Esophagus squamous epithelium (tissue), 5 donors: ENCODE measurements around the gene ZDHHC20. TPM values are rescaled to one million over a fixed set of nuclear protein-coding genes. Genes with fewer than 3 reads are reported as not detected.

ENCODE experiments used
- DNase-seq: peaks from one replicate; lab custom pipeline; 2025; lab: John Stamatoyannopoulos, UW
- H3K27ac ChIP-seq, 4 donors: fragments of 200-600 bp; sonication (generic); one replicate each; pipeline ENCODE4 v1.5.1; 2016 to 2019; ENCODE audit warnings: mild to moderate bottlenecking in 1 of 4
- H3K27me3 ChIP-seq, 4 donors: fragments of 200-600 bp; sonication (generic); 1 replicate in 3 of 4; 2 replicates in 1 of 4; pipeline versions ENCODE4 v1.5.1 to v1.6.0; 2017 to 2021; ENCODE audit warnings: antibody characterized with exemption in 1 of 4
- H3K36me3 ChIP-seq, 3 donors: fragments of 200-600 bp; sonication (generic); one replicate each; pipeline ENCODE4 v1.5.1; 2016 to 2019
- H3K4me1 ChIP-seq, 3 donors: fragments of 200-600 bp; sonication (generic); one replicate each; pipeline ENCODE4 v1.5.1; 2017 to 2019
- H3K4me3 ChIP-seq, 4 donors: fragments of 200-600 bp; sonication (generic); 1 replicate in 3 of 4; 2 replicates in 1 of 4; pipeline ENCODE4 v1.5.1; 2016 to 2019; ENCODE audit warnings: mild to moderate bottlenecking in 2 of 4, moderate library complexity in 1 of 4
- H3K9me3 ChIP-seq, 3 donors: fragments of 200-600 bp; sonication (generic); one replicate each; pipeline ENCODE4 v1.5.1; 2016 to 2019
- POLR2A ChIP-seq, 4 donors: fragments of 450-650 bp; IDR thresholded peaks; one replicate each; pipeline ENCODE4 v1.6.1; 2017; ENCODE audit warnings: antibody characterized with exemption in 4 of 4, mild to moderate bottlenecking in 4 of 4, moderate library complexity in 3 of 4
- WGBS, 2 donors: methylation state at CpG; one replicate each; pipeline ENCODE4 v1.1.5; 2018; 5-methylcytosine and 5-hydroxymethylcytosine counted together
- intact Hi-C: fragments of 100-400 bp; cut with DNase I; formaldehyde crosslinking; loops from one replicate; pipeline ENCODE4 v1.15.0; 2022
- total RNA-seq, 4 donors: library from RNA; depleted of rRNA; stranded (reverse); fragments of >200 nt; gene quantifications; one replicate each; pipeline ENCODE4 v1.1.0, GENCODE V29; 2016
- TF ChIP-seq, protein P1 (sequence below), 6 experiments: fragments of 450-650 bp in 4 of 6; fragments of 200-600 bp in 2 of 6; sonication (generic) in 2 of 6; IDR thresholded peaks; one replicate each; pipeline ENCODE4 v1.5.1; 2016 to 2019; ENCODE audit warnings: antibody characterized with exemption in 6 of 6, mild to moderate bottlenecking in 4 of 6, moderate library complexity in 4 of 6
- donor health status: DM: yes; HTN: yes; CAD: no.

Gene ZDHHC20
- total RNA-seq, 4 donors from 2014 or later: 64.0 to 83.9 (median 74.9) TPM

DNA sequence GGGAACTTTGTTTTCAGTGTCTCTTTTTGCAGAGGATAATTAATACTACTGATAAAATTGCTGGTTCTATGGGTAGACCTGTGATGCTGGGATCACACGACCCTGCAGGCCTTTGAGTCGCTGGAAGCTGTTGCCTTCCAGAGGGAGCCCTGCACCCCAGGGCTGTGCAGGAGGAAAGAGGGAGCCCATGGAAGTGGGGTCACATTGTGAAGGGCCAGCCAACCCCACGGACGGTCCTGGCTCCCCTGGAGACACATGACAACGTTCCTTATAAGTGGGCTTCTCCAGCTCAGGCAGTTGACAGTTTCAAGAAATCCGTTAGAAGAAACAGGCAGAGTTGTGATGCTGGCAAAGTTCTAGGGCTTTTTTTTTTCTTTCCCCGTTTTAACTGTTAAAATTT is 98.0 kb downstream of the ZDHHC20 start:
- intact Hi-C loops: no loop called here
- 67 to 85% methylated on average over 7 of the region's 7 CpGs for WGBS, 2 donors
- H3K27ac ChIP-seq: no peak overlapping the region
- DNase-seq: no peak
- H3K27me3 ChIP-seq: no peaks in the 10 kb centered on the region
- peaks cover 0 to 8% (median 0%) of the 10 kb centered on the region in 3 donors for H3K9me3 ChIP-seq
- H3K36me3 ChIP-seq: no peaks in the 10 kb centered on the region
- H3K4me1 ChIP-seq: no peaks in the 10 kb centered on the region
- TF ChIP-seq, protein P1, sequence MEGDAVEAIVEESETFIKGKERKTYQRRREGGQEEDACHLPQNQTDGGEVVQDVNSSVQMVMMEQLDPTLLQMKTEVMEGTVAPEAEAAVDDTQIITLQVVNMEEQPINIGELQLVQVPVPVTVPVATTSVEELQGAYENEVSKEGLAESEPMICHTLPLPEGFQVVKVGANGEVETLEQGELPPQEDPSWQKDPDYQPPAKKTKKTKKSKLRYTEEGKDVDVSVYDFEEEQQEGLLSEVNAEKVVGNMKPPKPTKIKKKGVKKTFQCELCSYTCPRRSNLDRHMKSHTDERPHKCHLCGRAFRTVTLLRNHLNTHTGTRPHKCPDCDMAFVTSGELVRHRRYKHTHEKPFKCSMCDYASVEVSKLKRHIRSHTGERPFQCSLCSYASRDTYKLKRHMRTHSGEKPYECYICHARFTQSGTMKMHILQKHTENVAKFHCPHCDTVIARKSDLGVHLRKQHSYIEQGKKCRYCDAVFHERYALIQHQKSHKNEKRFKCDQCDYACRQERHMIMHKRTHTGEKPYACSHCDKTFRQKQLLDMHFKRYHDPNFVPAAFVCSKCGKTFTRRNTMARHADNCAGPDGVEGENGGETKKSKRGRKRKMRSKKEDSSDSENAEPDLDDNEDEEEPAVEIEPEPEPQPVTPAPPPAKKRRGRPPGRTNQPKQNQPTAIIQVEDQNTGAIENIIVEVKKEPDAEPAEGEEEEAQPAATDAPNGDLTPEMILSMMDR (IDR thresholded peaks at IDR 0.05): no peak
- TF ChIP-seq POLR2A (IDR thresholded peaks at IDR 0.05): no peak
- no peak overlapping the region for H3K4me3 ChIP-seq

DNA sequence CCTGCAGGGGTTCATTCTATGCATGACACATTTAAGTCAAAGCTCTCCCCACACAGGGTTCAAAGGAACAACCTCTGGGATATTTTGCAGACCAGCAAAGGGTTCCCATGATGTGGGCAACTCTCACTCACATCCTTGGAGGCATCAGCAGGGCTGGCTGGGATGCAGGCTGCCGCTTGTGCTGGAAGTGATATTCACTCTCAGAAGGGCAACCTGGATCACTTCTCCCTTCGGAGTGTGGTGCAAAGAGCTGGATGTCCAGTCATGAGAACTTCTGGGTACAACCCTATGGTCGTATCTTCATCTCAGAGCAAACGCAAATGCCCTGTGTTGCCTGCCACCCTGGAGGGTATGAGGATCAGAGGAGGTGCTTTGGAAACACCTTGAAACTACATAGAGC is 98.6 kb downstream of the ZDHHC20 start:
- WGBS, 2 donors: 82 to 95% methylated on average over 3 of the region's 4 CpGs
- no peak overlapping the region for H3K27ac ChIP-seq

DNA sequence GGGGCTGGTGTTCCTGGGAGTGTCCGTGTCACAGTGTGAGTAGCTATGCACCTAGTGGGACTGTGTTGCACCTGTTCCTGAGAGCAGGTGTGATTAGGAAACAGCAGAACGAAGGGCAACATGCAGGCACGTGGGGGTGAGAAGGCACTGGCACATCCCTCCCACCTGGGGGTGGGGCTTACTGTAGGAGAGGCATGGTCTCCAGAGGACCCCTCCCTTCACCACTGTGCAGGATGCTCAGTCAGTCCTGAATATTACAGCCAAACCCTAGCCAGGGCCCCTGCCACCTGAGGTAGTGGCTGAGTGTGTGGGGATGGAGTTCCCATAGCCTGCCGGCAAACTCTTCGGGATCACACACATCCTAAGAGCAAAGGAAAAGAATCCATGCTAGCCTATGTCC is 99.2 kb downstream of the ZDHHC20 start:
- H3K27me3 ChIP-seq: no peaks in the 10 kb centered on the region
- H3K36me3 ChIP-seq: no peaks in the 10 kb centered on the region
- H3K4me3 ChIP-seq: no peak overlapping the region
- peaks cover 0 to 8% (median 0%) of the 10 kb centered on the region in 3 donors for H3K9me3 ChIP-seq
- no peak for DNase-seq
- intact Hi-C loops: no loop called here
- no peak overlapping the region for H3K27ac ChIP-seq
- no peak for TF ChIP-seq POLR2A (IDR thresholded peaks at IDR 0.05)
- TF ChIP-seq, protein P1 (IDR thresholded peaks at IDR 0.05): no peak
- 77 to 100% methylated on average over 1 to 3 of the region's 5 CpGs for WGBS, 2 donors
- H3K4me1 ChIP-seq: no peaks in the 10 kb centered on the region

More for the DNA sequence above, 98.6 kb downstream of the ZDHHC20 start:
- Histone ChIP-seq H3K9me3 (peaks cover 0 to 8% (median 0%) of the 10 kb centered on the region in 3 donors), H3K4me3 (no peak overlapping the region), H3K4me1 (no peaks in the 10 kb centered on the region), H3K36me3 (no peaks in the 10 kb centered on the region), H3K27me3 (no peaks in the 10 kb centered on the region)
- no peak for TF ChIP-seq POLR2A (IDR thresholded peaks at IDR 0.05)
- TF ChIP-seq, protein P1 (IDR thresholded peaks at IDR 0.05): no peak
- DNase-seq: no peak
- intact Hi-C loops: no loop called here

DNA sequence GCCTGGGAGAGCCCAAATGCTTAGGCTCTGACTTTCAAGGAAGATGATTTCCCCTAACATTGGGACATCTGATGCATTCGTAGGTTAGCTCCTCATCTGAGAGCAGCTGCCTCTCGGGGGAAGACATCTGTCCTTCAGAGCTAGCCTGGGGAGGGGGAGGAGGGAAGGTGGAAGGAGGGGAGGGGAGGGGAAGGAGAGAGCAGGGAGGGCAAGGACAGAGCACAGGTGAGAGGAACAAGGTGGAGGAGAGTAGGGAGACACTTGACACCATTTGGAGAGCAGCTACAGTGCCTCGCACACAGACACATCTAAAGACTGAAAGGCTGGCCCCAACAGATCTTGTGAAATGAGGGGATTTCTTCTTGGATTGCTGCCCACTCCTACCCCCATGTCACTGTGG is 103.8 kb downstream of the ZDHHC20 start:
- no peak overlapping the region for H3K4me3 ChIP-seq
- TF ChIP-seq, protein P1 (IDR thresholded peaks at IDR 0.05): no peak
- TF ChIP-seq POLR2A (IDR thresholded peaks at IDR 0.05): no peak
- H3K9me3 ChIP-seq: no peaks in the 10 kb centered on the region
- H3K27ac ChIP-seq: no peak overlapping the region
- DNase-seq: no peak
- H3K4me1 ChIP-seq: no peaks in the 10 kb centered on the region
- no peaks in the 10 kb centered on the region for H3K27me3 ChIP-seq
- intact Hi-C loops: no loop called here
- WGBS, 2 donors: 82 to 86% methylated on average over 2 to 3 of the region's 3 CpGs
- H3K36me3 ChIP-seq: no peaks in the 10 kb centered on the region

DNA sequence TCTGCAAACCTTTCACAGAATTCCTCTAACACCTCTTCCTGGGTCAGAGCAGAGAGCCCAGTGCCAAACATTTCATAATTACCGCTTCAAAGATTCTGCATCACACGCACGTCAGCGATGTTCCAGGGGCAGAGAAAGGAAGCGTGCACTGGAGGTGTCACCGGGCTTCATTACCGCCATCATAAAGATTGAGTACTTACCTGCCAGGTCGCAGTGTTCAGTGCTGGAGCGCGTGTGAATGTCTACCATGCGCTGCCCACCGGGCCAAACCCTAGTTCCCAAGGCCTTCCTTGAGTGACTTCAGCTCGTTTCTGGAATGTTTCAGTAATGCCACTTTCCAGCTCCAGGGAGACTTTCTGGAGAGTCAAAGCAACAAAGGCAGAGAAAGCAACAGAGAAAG is 104.4 kb downstream of the ZDHHC20 start:
- H3K27ac ChIP-seq: no peak overlapping the region
- DNase-seq: no peak
- H3K4me3 ChIP-seq: no peak overlapping the region
- H3K4me1 ChIP-seq: no peaks in the 10 kb centered on the region
- H3K27me3 ChIP-seq: no peaks in the 10 kb centered on the region
- no peak for TF ChIP-seq POLR2A (IDR thresholded peaks at IDR 0.05)
- TF ChIP-seq, protein P1 (IDR thresholded peaks at IDR 0.05): no peak
- H3K9me3 ChIP-seq: no peaks in the 10 kb centered on the region
- no peaks in the 10 kb centered on the region for H3K36me3 ChIP-seq
- 90 to 95% methylated on average over 8 to 13 of the region's 13 CpGs for WGBS, 2 donors
- intact Hi-C loops: no loop called here
